ENCODE results near the gene SFXN1. TPM values are rescaled to one million over a fixed set of nuclear protein-coding genes. Genes with fewer than 3 reads are reported as not detected.

The SFXN1 gene
- total RNA-seq, 2 donors from 2014 or later, result 59.4 to 88.3 TPM

DNA sequence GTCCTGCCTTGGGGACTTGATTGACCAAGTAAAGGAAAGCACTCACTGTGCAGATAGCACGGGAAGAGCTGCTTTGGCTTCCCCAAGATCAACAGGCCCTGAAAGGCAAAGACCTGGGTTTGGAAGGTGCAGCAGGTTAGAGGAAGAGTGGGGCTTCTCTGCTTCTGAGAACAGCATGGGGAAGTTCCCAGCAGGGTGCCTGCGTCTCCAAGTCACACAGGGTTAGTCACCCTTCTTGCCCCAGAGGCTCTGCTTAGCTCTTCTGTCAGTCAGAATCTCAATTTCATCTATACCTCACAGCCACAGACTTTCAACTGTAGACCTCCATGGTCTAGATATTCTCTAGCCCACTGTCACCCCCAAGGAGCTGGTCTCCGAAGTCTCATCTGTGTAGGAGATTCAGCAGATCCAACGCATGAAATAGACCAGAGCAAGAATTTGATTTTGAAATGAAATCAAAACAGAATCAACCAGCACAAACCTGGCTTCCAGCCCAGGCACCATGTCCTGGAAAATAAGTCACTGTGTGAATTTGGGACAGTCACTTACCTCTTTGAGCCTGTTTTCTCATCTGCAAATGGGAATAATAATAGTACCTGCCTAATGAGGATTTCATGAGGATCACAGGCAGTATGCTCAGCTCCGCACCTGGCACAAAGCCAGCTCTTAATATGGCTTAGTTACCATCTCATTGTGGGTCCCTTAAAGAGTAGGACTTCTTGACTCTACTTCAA, 64.0 kb downstream of the SFXN1 start:
- Mint-ChIP-seq H3K4me1 (no peaks in the 10 kb centered on the region), H3K4me3 (no peak overlapping the region), H3K27me3 (peaks cover 28% of the 10 kb centered on the region), H3K27ac (no peak overlapping the region), H3K36me3 (ENCODE audit: low read depth) (no peaks in the 10 kb centered on the region)
- ATAC-seq (no peak), DNase-seq (no peak)
- H3K9me3 ChIP-seq (ENCODE audit: control insufficient read depth, low read length, poor library complexity, severe bottlenecking), result no peaks in the 10 kb centered on the region

DNA sequence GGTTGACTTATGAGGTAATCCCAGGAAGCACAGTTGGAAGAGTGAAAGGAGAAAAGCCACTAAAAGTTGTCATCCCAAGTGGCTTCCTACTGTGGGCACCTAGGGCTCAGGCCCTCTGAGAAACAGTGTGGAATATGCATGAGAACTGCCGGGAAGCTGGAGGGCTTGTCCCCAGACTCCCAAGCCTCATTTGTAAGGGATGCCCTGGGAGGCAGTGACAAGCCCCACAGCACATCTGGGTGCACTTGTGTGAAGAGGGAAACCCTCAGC, 64.5 kb downstream of the SFXN1 start:
- Mint-ChIP-seq H3K27me3 (peaks cover 28% of the 10 kb centered on the region), H3K27ac (no peak overlapping the region), H3K4me3 (no peak overlapping the region), H3K4me1 (no peaks in the 10 kb centered on the region), H3K36me3 (ENCODE audit: low read depth) (no peaks in the 10 kb centered on the region)
- H3K9me3 ChIP-seq (ENCODE audit: control insufficient read depth, low read length, poor library complexity, severe bottlenecking), result no peaks in the 10 kb centered on the region
- DNase-seq (no peak), ATAC-seq (no peak)

DNA sequence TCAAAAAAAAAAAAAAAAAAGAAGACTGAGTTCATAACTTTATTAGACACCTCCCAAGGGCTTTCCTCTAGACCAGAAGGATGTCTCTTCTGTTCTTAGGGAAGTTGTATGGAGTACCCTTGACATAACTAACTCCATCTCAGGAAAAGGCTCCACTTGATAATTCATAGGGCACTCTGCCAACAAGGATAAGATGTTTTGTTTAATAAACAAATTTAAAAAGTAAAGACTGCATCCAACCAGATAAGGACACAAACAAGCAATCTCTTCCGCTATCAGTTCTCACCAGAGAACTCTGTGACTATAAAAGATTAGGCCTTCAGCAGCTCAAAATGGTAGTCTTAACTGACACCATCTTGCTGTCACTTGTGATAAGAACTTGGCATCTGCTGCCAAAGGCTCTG, 65.8 kb downstream of the SFXN1 start:
- no peak overlapping the region for H3K4me3 Mint-ChIP-seq
- H3K36me3 Mint-ChIP-seq (ENCODE audit: low read depth), result no peaks in the 10 kb centered on the region
- H3K4me1 Mint-ChIP-seq, result peaks cover 4% of the 10 kb centered on the region
- H3K9me3 ChIP-seq (ENCODE audit: control insufficient read depth, low read length, poor library complexity, severe bottlenecking), result no peaks in the 10 kb centered on the region
- ATAC-seq (no peak), DNase-seq (no peak)
- H3K27me3 Mint-ChIP-seq, result peaks cover 31% of the 10 kb centered on the region
- no peak overlapping the region for H3K27ac Mint-ChIP-seq

DNA sequence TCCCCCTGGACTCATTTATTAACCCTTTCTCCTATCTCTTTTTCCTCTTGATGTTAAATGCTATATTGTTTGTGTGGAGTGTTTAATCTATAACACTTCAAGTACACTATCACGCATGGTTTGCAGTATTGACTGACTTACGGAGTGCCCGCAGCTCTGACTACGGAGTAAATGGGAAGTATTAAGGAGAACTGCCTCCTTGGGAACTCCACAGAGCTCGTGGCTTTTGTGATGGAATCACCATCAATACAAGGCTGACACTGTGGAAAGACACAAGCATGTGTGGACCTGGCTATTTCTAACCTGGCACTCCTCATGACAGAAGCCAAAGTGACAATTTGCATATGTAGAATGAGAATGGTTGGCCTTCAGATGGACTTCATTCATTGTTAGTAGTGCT, 66.2 kb downstream of the SFXN1 start:
- H3K27me3 Mint-ChIP-seq, result peaks cover 36% of the 10 kb centered on the region
- no peaks in the 10 kb centered on the region for H3K9me3 ChIP-seq (ENCODE audit: control insufficient read depth, low read length, poor library complexity, severe bottlenecking)
- ATAC-seq (no peak), DNase-seq (no peak)
- no peak overlapping the region for H3K27ac Mint-ChIP-seq
- no peaks in the 10 kb centered on the region for H3K36me3 Mint-ChIP-seq (ENCODE audit: low read depth)
- H3K4me1 Mint-ChIP-seq, result peaks cover 4% of the 10 kb centered on the region
- H3K4me3 Mint-ChIP-seq, result no peak overlapping the region

DNA sequence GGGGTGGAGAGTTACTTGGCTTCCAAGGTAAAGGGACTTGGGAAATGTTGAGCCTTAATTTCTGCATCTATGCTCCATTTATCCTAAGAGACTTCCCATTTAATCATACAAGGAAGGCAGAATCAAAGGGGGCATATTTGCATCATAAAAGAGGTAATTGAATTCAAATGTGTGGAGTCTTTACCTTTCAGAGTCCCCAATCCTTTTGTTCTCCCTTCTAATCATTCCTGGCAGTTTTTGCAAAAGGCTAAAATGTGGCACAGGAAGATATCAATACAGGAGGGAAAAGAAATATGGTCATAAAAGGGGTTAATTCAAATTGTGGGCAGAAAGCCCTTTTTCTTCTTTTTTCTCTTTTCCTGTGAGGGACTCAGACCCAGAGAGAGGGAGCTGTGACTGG, 69.5 kb downstream of the SFXN1 start:
- no peaks in the 10 kb centered on the region for H3K36me3 Mint-ChIP-seq (ENCODE audit: low read depth)
- H3K9me3 ChIP-seq (ENCODE audit: control insufficient read depth, low read length, poor library complexity, severe bottlenecking), result no peaks in the 10 kb centered on the region
- peaks cover 4% of the 10 kb centered on the region for H3K4me1 Mint-ChIP-seq
- ATAC-seq, result no peak
- H3K27ac Mint-ChIP-seq, result no peak overlapping the region
- peaks cover 61% of the 10 kb centered on the region for H3K27me3 Mint-ChIP-seq
- H3K4me3 Mint-ChIP-seq, result no peak overlapping the region
- no peak for DNase-seq

DNA sequence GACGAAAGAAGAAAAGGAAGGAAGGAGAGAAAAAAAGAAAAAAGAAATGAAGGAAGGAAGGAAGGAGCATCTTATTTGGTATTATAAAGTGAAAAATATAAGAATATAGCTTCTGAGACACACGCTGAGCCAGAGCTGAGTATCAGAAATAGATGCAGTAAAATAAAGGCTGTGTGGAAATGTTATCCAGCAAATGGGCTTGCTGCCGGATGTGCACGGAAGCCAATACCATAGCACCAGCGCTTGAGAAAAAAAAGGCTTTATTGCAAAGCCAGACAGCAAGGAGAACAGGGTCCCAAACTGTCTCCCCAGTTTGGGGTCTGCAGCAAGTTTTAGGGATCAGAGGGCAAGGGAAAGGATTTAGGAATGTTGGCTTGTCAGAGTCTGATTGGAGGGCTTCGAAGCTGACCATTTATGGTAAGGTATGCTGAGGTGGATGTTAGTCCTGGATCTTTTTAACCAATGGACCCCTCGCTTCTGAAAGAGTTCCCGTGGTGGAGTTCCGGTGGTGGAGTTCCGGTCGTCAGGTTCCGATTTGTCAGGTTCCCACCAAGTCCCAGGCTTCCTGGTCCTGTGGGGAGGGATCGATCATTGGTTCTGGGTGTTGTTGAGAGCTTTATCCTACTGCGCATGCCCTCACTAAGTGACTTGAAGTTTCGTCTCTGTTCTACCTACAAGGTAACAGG, 70.4 kb downstream of the SFXN1 start:
- DNase-seq (no peak), ATAC-seq (no peak)
- H3K9me3 ChIP-seq (ENCODE audit: control insufficient read depth, low read length, poor library complexity, severe bottlenecking), result no peaks in the 10 kb centered on the region
- Mint-ChIP-seq H3K4me3 (no peak overlapping the region), H3K27me3 (peaks cover 71% of the 10 kb centered on the region), H3K36me3 (ENCODE audit: low read depth) (no peaks in the 10 kb centered on the region), H3K27ac (no peak overlapping the region), H3K4me1 (peaks cover 6% of the 10 kb centered on the region)

DNA sequence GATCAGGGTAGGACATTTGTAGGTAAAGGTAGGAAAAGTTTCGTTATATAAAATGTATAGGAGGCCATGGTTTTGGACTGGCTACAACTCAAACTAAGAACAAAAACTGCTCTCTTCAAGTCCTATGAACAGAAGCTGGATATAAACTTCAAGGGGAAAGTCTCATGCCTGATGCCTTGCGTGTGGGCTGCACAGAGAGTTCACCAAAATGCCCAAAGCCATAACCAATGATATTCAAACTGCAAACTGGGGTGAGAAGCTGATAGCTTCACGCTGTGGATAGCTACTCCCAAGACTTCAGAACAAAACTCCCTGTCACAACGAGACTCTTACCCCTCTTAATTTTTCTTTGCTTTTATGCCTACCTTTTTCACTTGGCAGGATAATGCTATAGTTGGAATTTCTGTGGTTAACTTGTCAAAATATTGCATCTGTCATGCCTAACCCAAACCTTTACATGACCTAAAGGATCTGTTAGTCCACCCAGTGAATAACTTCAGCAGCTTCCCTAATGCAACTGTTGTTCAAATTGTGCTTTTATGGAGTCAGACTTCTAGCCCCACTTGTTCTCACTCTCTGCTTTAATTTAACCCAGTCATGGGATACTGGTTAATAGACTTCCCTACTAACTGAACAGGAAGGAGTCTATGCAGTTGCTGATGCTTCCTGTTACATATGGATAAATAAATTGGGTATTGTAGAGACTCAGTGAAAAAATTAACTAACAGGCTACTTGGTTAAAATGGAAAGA, 71.9 kb downstream of the SFXN1 start:
- H3K36me3 Mint-ChIP-seq (ENCODE audit: low read depth), result no peaks in the 10 kb centered on the region
- H3K27me3 Mint-ChIP-seq, result peaks cover 80% of the 10 kb centered on the region
- no peak for DNase-seq
- peaks cover 6% of the 10 kb centered on the region for H3K4me1 Mint-ChIP-seq
- ATAC-seq, result no peak
- H3K9me3 ChIP-seq (ENCODE audit: control insufficient read depth, low read length, poor library complexity, severe bottlenecking), result no peaks in the 10 kb centered on the region
- no peak overlapping the region for H3K27ac Mint-ChIP-seq
- no peak overlapping the region for H3K4me3 Mint-ChIP-seq

DNA sequence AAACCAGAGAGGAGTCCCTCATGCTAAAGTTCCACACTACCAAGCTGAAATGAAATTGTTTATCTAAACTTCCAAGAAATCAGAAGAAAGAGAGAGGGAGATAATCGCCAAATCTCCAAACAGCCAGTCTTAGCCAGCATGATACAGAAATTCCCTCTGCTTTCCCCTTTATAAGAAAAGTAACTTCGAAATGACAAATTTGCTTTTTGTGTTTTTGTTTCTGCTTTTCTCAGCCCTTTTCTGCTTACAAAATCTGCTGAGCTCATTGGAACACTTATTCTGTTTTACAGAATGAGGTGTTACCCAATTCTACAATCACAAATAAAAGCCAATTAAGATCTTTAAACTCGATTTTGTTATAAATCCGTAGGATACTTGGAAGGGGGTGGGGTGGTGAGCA, 72.9 kb downstream of the SFXN1 start:
- Mint-ChIP-seq H3K36me3 (ENCODE audit: low read depth) (no peaks in the 10 kb centered on the region), H3K4me1 (peaks cover 6% of the 10 kb centered on the region), H3K27me3 (peaks cover 76% of the 10 kb centered on the region), H3K27ac (no peak overlapping the region), H3K4me3 (no peak overlapping the region)
- H3K9me3 ChIP-seq (ENCODE audit: control insufficient read depth, low read length, poor library complexity, severe bottlenecking), result no peaks in the 10 kb centered on the region
- DNase-seq, result no peak
- no peak for ATAC-seq

DNA sequence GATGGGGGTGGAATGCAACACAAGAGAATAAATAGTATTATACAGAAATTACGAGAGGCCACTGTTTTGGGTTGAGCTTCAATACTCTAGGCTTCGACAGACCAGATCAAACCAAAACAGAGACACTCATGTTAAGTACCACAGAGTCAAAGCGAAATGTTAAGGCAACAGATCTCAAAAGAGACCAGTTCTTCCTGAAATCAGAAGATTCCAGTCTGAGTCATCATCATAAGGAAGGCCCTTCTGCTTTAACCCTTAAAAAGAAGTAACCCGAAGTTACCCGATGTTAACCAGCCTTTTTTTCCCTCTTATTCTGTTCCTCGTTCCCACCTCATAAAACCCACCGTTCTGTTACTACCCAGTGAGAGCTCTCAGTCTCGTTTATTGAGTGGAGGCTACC, 75.9 kb downstream of the SFXN1 start:
- ATAC-seq (no peak), DNase-seq (no peak)
- Mint-ChIP-seq H3K27me3 (peaks cover 54% of the 10 kb centered on the region), H3K4me3 (no peak overlapping the region), H3K27ac (no peak overlapping the region), H3K4me1 (peaks cover 2% of the 10 kb centered on the region), H3K36me3 (ENCODE audit: low read depth) (no peaks in the 10 kb centered on the region)
- no peaks in the 10 kb centered on the region for H3K9me3 ChIP-seq (ENCODE audit: control insufficient read depth, low read length, poor library complexity, severe bottlenecking)

DNA sequence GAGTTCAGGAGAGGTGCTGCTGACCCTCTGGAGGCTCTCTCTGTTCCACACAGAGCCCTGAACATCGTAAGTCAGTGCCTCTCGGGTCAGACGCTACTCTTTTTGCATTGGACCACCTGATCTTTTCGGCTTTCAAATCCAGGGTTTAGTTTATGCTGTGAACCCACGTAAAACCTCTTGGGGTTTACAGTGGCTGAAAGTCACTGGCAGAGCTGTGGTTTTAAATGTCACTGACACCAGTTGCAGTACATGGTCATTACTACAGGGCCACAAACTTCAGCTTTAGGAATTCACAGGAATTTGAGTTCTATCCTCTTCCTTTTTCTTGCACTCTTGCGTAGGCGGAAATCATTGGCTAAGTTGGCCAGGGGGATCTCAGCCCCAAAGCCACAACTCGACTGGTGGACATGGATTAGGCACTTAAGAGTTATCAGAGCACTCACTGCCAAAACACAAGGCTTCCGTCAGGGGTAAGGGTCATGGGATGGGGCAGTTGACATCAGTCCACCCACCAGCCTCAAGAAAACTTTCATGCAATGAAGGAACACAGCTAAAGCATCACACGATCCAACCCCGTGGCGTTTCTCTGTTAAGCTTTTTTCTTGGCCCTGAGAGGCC, 76.9 kb downstream of the SFXN1 start:
- Mint-ChIP-seq H3K27ac (no peak overlapping the region), H3K27me3 (peaks cover 44% of the 10 kb centered on the region), H3K4me1 (peaks cover 2% of the 10 kb centered on the region), H3K4me3 (no peak overlapping the region), H3K36me3 (ENCODE audit: low read depth) (no peaks in the 10 kb centered on the region)
- H3K9me3 ChIP-seq (ENCODE audit: control insufficient read depth, low read length, poor library complexity, severe bottlenecking), result no peaks in the 10 kb centered on the region
- DNase-seq (no peak), ATAC-seq (no peak)

DNA sequence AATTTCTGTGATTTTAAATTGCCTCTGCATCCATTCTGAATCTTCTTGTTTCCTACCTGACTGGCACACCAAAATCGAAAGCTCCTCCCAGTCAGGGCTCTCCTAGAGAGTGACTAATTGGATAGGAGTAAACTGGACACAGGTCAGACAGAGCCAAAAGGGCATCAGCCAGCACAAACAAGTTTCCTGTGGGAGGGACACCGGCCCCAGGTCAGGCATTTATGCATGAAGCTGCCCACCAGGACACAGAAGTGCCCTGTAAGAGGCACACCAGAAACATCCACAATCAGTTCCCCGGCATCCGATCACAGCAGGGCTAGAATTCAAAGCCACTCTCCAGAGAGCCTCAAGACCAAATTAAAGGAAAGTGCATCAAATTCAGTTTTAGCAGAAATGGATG, 78.4 kb downstream of the SFXN1 start:
- H3K4me3 Mint-ChIP-seq, result no peak overlapping the region
- ATAC-seq (no peak), DNase-seq (no peak)
- H3K4me1 Mint-ChIP-seq, result peaks cover 2% of the 10 kb centered on the region
- H3K9me3 ChIP-seq (ENCODE audit: control insufficient read depth, low read length, poor library complexity, severe bottlenecking), result no peaks in the 10 kb centered on the region
- H3K27me3 Mint-ChIP-seq, result peaks cover 38% of the 10 kb centered on the region
- H3K27ac Mint-ChIP-seq, result no peak overlapping the region
- H3K36me3 Mint-ChIP-seq (ENCODE audit: low read depth), result no peaks in the 10 kb centered on the region

DNA sequence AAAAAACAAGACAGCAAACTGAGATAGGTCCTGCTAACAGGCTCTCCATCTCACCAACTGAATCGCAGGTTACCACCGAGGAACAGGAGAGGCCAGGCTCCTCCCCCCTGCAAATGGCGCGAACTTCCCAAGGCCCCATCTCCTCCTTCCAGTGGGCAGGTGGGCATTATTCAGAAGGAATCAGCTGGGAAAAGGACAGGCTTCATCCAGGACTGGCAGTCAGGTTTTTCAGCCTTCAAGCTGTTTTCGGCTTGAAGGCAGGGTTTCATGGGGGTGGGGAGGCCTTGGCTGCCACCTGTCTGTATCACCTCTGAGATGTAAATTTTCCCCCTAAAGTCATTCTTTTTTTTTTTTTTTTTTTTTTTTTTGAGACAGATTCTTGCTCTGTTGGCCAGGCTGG, 79.4 kb downstream of the SFXN1 start:
- H3K9me3 ChIP-seq (ENCODE audit: control insufficient read depth, low read length, poor library complexity, severe bottlenecking), result no peaks in the 10 kb centered on the region
- ATAC-seq (no peak), DNase-seq (no peak)
- no peak overlapping the region for H3K4me3 Mint-ChIP-seq
- H3K27me3 Mint-ChIP-seq, result peaks cover 37% of the 10 kb centered on the region
- H3K36me3 Mint-ChIP-seq (ENCODE audit: low read depth), result peaks cover 2% of the 10 kb centered on the region
- no peak overlapping the region for H3K27ac Mint-ChIP-seq
- peaks cover 4% of the 10 kb centered on the region for H3K4me1 Mint-ChIP-seq

DNA sequence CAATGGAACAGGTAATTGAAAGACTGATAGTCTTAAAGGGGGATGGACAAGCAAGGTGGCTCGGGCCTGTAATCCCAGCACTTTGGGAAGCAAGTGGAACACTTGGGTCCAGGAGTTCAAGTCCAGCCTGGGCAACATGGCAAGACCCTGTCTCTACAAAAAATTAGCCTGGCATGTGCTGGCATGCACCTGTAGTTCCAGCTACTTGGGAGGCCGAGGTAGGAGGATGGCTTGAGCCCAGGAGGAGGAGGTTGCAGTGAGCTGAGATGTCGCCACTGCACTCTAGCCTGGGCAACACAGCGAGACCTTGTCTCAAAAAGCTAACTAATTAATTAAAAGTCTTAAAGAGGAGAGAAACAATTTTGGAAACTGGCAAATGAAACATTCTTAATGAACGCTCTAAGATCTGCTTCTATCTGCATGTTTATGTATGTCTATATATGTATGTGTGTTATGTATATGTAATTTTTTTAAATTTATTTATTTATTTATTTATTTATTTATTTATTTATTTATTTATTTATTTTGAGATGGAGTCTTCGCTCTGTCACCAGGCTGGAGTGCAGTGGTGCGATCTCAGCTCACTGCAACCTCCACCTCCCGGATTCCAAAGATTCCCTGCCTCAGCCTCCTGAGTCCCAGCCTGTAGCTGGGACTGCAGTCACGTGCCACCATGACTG, 80.6 kb downstream of the SFXN1 start:
- Mint-ChIP-seq H3K27me3 (peaks cover 31% of the 10 kb centered on the region), H3K4me3 (no peak overlapping the region), H3K36me3 (ENCODE audit: low read depth) (peaks cover 2% of the 10 kb centered on the region), H3K4me1 (peaks cover 2% of the 10 kb centered on the region), H3K27ac (no peak overlapping the region)
- H3K9me3 ChIP-seq (ENCODE audit: control insufficient read depth, low read length, poor library complexity, severe bottlenecking), result no peaks in the 10 kb centered on the region
- ATAC-seq, result no peak
- DNase-seq, result no peak
